ENCODE data around the gene MED1.
"Not testable (repeated sequence)": the region's sequence is repeated elsewhere in the genome, so short reads cannot be mapped to it uniquely, and the experiment has no call there.

The MED1 gene, protein sequence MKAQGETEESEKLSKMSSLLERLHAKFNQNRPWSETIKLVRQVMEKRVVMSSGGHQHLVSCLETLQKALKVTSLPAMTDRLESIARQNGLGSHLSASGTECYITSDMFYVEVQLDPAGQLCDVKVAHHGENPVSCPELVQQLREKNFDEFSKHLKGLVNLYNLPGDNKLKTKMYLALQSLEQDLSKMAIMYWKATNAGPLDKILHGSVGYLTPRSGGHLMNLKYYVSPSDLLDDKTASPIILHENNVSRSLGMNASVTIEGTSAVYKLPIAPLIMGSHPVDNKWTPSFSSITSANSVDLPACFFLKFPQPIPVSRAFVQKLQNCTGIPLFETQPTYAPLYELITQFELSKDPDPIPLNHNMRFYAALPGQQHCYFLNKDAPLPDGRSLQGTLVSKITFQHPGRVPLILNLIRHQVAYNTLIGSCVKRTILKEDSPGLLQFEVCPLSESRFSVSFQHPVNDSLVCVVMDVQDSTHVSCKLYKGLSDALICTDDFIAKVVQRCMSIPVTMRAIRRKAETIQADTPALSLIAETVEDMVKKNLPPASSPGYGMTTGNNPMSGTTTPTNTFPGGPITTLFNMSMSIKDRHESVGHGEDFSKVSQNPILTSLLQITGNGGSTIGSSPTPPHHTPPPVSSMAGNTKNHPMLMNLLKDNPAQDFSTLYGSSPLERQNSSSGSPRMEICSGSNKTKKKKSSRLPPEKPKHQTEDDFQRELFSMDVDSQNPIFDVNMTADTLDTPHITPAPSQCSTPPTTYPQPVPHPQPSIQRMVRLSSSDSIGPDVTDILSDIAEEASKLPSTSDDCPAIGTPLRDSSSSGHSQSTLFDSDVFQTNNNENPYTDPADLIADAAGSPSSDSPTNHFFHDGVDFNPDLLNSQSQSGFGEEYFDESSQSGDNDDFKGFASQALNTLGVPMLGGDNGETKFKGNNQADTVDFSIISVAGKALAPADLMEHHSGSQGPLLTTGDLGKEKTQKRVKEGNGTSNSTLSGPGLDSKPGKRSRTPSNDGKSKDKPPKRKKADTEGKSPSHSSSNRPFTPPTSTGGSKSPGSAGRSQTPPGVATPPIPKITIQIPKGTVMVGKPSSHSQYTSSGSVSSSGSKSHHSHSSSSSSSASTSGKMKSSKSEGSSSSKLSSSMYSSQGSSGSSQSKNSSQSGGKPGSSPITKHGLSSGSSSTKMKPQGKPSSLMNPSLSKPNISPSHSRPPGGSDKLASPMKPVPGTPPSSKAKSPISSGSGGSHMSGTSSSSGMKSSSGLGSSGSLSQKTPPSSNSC (N-terminal part only)

DNA sequence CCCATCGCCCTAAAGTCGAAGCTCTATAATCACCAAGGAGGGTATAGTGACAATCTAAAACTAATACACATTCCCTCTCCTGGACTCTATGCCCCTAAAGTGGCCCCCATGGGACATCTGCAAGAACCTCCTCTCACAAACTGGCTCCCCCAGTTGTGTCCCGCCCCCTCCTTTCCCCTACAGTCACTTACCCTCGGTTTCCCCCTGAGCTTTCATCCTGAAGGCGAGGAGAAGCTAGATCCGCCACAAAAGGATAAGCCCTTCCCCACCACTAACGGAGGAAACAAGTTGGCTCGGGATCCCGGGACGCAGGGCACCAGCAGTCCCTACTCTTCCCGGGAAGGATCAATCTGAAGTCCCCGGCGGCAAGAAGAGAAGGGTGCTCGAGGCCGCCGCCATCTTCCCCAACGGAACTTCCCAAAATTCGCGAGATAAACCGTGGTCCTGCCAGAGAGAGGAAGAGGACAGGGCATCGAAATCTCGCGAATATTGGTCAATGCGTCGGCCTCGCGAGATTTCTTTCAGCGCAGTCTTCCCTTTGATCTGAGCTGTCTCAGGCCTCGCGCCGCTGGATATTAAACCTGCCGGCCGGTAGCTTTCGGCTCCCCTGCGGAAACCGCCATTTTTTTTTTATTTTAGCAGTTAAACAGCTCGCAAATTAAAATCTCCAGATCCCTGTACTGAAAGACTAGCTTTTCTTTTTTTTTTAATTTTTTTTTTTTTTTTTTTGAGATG lies at the start of gene MED1:
Gene MED1 (minus strand): TSS at position 417 of the 735 bp plus-strand sequence. CDS start 201 bp downstream, at position 216.
- peak; percentile 97 for DNase-seq

DNA sequence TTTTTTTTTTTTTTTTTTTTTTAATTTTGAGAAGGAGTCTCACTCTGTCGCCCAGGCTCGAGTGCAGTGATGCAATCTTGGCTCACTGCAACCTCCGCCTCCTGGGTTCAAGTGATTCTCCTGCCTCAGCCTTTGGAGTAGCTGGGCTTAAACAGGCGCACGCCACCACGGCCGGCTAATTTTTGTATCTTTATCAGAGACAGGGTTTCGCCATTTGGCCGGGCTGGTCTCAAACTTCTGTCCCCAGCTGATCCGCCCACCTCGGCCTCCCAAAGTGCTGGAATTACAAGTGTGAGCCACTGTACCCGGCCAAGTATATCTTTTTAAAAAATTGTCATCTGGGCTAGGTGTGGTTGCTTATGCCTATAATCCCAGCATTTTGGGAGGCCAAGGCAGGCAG lies 45.9 kb upstream of the MED1 start:
- DNase-seq: not testable (repeated sequence)

DNA sequence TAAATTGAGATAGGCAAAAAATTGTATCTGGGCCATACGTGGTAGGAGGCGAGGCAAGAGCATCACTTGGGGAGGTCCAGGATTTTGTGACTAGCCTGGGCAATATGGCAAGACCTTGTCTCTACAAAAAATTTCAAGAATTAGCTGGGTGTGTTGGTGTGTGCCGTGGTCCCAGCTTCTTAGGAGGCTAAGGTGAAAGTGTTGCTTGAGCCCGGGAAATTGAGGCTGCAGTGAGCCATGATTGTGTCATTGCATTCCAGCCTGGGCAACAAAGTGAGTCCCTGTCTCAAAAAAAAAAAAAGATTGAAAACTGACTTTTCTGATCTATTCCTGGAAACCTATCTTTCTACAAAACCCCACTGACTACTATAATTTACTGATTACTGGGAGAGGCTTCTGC lies 36.9 kb upstream of the MED1 start:
- no peak for DNase-seq

DNA sequence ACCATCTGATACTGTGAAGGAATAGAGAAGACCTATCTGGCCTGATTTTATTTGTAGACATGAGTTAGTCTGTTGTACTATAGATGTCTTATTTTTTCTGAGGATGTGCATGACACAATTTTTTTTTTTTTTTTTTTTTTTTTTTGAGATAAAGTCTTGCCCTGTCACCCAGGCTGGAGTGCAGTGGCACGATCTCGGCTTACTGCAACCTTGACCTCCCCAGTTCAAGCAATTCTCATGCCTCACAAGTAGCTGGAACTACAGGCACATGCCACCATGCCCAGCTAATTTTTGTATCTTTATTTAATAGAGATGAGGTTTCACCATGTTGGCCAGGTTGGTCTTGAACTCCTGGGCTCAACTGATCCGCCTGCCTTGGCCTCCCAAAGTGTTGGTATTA lies 36.4 kb upstream of the MED1 start:
- not testable (repeated sequence) for DNase-seq

DNA sequence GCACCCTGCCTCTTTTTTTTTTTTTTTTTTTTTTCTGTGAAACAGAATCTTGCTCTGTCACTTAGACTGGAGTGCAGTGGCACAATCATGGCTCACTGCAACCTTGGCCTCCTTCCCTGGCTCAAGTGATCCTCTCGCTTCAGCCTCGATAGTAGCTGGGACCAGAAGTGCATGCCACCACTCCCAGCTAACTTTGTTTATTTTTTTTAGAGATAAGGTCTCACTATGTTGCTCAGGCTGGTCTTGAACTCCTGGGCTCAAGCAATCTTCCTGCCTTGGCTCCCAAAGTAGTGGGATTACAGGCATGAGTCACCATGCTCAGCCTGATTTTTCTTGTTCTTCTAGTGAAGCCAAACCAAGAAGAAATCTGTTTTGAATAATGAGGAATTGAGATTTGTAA lies 35.2 kb upstream of the MED1 start:
- no peak for DNase-seq

DNA sequence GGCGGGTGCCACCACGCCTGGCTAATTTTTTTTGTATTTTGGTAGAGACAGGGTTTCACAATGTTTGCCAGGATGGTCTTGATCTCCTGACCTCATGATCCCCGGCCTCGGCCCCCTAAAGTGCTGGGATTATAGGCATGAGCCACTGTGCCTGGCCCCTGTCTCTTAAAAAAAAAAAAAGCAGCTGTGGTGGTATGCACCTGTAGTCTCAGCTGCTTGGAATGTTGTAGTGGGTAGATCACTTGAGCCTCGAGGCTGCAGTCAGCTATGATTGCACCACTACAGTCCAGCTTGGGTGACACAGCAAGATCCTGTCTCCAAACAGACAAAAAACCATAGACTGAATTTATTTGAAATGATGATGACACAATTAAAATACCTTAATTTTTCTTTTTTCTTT lies 34.5 kb upstream of the MED1 start:
- DNase-seq: no peak

DNA sequence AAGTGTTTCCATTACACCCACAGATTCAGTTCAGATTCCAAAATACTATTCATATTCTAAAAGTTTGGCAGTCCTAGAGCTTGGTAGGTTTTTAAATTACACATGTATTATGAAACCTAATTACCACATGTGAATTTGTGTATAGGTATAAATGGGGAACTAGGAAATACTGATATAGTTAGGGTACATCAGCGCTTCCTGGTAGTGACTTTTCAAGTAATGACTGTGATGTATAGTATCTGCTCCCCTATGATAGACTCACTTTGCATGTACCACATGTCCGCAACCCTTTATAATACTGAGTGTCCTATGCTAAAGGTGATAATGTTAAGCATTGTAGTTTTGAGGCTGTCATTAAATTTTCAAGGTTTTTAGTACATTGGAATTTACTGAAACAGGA lies 33.1 kb upstream of the MED1 start:
- no peak for DNase-seq

DNA sequence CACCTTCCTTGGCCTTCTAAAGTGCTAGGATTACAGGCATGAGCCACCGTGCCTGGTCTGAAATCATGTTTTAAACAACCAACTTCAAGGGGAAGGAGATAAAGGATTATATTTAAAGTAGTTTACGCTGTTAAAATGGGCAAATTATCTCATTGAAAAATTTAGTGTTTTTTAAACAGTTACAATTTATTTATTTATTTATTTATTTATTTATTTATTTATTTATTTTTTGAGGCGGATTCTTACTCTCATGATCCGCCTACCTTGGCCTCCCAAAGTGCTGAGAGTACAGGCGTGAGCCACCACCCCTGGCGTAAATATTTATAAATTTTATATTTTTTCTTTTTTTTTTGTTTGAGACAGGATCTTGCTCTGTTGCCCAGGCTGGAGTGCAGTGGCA lies 32.4 kb upstream of the MED1 start:
- no peak for DNase-seq

DNA sequence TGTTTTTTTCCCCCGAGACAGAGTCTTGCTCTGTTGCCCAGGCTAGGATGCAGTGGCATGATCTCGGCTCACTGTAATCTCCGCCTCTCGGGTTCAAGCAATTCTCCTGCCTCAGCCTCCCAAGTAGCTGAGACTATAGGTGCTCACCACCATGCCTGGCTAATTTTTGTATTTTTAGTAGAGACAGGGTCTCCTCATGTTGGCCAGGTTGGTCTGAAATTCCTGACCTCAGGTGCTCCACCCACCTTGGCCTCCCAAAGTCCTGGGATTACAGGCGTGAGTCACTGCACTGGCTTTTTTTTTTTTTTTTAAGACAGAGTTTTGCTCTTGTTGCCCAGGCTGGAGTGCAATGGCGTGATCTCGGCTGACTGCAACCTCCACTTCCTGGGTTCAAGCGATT lies 28.6 kb upstream of the MED1 start:
- DNase-seq: not testable (repeated sequence)

DNA sequence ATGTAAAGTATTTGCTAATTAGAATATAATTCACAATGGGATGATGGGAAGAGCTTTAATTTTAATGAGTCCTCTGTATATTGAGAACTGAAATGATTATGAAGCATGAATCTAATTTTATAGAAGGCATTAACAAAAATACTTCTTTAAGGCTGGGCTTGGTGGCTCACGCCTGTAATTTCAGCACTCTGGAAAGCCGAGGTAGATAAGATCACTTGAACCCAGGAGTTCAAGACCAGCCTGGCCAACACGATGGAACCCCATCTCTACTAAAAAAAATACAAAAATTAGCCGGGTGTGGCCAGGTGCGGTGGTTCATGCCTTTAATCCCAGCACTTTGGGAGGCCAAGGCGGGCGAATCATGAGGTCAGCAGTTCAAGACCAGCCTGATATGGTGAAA lies 22.2 kb upstream of the MED1 start:
- no peak for DNase-seq

DNA sequence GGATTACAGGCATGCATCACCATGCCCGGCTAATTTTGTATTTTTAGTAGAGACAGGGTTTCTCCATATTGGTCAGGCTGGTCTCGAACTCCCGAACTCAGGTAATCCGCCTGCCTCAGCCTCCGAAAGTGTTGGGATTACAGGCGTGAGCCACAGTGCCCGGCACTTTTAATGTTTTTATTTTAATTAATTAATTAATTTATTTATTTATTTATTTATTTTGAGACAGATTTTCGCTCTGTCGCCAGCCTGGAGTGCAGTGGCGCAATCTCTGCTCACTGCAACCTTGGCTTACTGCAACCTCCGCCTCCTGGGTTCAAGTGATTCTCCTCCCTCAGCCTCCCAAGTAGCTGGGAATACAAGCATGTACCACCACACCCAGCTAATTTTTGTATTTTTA lies 17.5 kb upstream of the MED1 start:
- not testable (repeated sequence) for DNase-seq

DNA sequence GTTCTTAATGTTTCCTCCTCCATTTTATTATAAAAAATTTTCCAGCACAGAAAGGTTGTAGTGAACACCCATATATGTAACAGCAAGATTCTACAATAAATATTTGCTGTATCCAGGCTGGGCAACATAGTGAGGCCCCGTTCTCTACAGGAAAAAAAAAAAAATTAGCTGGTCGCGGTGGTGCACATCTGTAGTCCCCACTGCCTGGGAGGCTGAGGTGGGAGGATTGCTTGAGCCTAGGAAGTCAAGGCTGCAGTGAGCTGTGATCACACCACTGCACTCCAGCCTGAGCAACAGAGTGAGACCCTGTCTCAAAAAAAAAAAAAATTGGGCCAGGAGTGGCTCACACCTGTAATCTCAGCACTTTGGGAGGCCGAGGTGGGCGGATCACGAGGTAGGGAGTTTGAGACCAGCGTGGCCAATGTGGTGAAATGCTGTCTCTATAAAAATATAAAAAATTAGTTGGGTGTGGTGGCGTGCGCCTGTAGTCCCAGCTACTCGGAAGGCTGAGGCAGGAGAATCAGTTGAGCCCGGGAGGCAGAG lies 13.6 kb upstream of the MED1 start:
- DNase-seq: not testable (repeated sequence)

DNA sequence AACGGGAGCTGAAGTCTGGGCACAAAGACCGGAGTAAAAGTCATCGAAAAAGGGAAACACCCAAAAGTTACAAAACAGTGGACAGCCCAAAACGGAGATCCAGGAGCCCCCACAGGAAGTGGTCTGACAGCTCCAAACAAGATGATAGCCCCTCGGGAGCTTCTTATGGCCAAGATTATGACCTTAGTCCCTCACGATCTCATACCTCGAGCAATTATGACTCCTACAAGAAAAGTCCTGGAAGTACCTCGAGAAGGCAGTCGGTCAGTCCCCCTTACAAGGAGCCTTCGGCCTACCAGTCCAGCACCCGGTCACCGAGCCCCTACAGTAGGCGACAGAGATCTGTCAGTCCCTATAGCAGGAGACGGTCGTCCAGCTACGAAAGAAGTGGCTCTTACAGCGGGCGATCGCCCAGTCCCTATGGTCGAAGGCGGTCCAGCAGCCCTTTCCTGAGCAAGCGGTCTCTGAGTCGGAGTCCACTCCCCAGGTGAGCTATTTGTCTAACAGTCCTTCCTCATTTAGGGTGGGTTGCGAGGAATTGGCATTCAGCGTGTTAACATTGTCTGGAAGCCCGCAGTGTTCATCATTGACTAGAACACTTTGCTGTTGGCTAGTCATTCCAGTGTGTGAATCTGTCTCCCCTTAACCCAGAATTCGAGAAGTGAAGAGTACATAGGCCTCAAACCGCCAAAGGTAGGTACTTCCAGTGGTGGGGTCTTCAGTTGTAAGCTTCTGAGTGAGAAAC lies 11.7 kb upstream of the MED1 start:
- no peak for DNase-seq

DNA sequence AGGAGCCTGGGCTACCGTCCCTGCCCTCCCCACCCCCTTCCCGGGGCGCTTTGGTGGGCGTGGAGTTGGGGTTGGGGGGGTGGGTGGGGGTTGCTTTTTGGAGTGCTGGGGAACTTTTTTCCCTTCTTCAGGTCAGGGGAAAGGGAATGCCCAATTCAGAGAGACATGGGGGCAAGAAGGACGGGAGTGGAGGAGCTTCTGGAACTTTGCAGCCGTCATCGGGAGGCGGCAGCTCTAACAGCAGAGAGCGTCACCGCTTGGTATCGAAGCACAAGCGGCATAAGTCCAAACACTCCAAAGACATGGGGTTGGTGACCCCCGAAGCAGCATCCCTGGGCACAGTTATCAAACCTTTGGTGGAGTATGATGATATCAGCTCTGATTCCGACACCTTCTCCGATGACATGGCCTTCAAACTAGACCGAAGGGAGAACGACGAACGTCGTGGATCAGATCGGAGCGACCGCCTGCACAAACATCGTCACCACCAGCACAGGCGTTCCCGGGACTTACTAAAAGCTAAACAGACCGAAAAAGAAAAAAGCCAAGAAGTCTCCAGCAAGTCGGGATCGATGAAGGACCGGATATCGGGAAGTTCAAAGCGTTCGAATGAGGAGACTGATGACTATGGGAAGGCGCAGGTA lies 11.0 kb upstream of the MED1 start:
- DNase-seq: no peak

DNA sequence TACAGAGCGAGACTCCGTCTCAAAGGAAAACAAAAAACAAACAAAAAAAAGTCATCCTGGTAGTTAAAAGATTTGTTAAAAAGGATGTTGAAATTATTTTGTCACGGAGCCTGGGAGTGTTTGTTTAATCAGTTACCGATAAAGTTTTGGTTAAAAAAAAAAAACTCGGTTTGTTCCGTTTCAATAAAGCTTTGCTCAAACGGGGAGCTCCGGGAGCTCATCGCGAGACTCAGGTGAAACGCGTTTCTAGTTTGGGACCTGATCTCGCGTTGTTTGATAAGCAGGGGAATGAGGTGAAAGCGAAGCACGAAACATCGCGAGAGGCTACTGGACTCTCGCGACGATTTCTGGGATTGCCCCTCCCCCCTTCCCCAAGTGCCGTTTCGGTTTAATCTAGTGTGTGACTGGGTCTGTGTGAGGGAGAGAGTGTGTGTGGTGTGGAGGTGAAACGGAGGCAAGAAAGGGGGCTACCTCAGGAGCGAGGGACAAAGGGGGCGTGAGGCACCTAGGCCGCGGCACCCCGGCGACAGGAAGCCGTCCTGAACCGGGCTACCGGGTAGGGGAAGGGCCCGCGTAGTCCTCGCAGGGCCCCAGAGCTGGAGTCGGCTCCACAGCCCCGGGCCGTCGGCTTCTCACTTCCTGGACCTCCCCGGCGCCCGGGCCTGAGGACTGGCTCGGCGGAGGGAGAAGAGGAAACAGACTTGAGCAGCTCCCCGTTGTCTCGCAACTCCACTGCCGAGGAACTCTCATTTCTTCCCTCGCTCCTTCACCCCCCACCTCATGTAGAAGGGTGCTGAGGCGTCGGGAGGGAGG lies 10.3 kb upstream of the MED1 start, which contains the start of gene CDK12:
Gene CDK12 (plus strand): TSS at position 374 of the 813 bp plus-strand sequence. CDS start 586 bp downstream, outside the sequence.
- peak; percentile 98 for DNase-seq

DNA sequence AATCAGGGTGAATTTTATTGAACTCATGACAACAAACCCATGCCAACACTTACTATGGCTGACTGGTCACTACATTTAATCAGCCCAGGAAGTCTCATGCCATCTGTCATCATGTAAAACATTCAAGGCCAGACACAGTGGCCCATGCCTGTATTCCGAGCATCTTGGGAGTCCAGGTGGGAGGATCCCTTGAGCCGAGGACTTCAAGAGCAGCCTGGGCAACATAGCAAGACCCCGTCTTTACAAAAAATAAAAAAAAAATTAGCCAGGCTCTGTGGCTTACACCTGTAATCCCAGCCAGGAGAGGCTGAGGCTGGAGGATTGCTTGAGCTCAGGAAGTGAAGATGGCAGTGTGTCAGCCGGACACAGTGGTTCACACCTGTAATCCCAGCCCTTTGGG lies 4.9 kb upstream of the MED1 start:
- DNase-seq: no peak

DNA sequence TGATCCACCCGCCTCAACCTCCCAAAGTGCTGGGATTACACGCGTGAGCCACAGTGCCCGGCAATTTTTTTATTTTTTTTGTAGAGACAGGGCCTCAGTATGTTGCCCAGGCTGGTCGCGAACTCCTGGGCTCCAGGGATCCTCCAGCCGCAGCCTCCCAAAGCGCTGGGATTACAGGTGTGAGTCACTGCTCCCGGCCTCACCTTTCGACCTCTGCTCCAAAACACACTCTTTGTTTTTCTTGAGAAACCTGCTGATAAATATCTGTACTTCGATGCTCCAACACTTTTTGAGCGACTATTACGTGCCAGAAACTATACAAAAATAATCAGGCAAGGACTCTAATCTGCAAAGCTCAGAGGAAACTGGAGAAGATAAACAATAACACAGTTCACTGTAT lies 1.0 kb downstream of the MED1 start:
- no peak for DNase-seq

DNA sequence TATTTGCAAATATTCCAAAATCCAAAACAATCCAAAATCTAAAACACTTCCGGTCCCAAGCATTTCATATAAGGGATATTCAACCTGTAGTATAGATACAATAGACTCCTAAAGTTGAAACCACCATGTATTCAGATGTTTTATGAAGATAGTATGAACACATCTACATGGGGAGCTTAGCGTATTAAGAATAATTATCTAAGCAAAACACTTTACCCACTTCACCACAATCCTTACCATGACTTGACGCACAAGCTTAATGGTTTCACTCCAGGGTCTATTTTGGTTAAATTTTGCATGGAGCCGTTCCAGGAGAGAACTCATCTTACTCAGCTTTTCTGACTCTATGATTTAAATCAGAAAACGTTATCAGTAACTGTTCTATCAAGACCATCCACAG lies 3.5 kb downstream of the MED1 start:
- no peak for DNase-seq

DNA sequence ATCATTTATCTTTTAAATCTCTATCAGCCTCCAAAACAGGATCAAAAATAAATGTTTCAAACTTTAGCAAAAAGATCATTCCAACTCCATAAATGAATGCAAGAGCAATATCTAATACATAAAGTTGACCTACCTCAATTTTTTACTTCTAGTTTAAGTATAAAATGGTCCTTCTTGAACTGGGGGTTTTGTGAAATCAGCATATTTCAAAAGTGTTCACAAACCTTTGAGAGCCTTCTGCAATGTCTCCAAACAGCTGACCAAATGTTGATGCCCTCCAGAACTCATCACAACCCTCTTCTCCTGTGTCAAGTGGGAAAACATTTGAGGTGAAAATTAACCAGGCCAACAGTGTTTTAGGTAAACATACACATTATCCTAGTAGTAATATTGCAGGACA lies 7.7 kb downstream of the MED1 start:
- DNase-seq: no peak

DNA sequence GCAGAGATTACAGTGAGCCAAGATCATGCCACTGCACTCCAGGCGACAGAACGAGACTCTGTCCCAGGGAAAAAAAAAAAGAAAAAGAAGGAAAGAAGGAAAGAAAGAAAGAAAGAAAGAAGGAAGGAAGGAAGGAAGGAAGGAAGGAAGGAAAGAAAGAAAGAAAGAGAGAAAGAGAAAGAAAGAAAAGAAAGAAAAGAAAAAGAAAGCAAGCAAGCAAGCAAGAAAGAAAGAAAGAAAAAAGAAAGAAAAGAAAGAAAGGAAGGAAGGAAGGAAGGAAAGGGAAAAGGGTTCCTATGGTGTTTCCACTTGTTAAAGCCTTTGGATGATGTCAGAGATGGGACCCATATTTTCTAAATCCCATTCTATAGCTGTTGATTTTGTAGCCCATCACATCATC lies 11.2 kb downstream of the MED1 start:
- DNase-seq: not testable (repeated sequence)

Data from CD4-positive, alpha-beta T cell treated with Interleukin-10 for 1 hour (primary cell).